ENCODE results near the gene VCL.

DNA sequence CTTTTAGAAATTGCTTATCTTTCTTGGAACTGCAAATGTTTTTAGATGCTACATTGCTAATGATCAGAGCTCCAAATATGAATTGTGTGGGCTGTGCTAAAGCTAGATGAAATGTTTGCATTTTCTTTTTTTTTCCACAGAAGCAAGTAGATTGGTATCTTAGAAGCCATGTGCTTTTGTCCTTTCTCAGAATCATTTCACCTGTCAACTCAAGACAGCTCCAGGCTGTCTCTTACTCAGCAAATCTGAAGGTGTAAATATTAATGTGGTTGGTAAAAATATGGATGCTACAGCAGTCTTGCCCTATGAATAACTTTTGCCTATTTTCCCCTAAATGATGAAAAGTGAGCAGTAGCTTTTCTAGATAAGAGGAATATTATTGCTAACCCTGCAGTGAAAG is 111.5 kb downstream of the VCL start:
- TF ChIP-seq, protein P1, sequence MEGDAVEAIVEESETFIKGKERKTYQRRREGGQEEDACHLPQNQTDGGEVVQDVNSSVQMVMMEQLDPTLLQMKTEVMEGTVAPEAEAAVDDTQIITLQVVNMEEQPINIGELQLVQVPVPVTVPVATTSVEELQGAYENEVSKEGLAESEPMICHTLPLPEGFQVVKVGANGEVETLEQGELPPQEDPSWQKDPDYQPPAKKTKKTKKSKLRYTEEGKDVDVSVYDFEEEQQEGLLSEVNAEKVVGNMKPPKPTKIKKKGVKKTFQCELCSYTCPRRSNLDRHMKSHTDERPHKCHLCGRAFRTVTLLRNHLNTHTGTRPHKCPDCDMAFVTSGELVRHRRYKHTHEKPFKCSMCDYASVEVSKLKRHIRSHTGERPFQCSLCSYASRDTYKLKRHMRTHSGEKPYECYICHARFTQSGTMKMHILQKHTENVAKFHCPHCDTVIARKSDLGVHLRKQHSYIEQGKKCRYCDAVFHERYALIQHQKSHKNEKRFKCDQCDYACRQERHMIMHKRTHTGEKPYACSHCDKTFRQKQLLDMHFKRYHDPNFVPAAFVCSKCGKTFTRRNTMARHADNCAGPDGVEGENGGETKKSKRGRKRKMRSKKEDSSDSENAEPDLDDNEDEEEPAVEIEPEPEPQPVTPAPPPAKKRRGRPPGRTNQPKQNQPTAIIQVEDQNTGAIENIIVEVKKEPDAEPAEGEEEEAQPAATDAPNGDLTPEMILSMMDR (IDR thresholded peaks at IDR 0.05; ENCODE audit: poor library complexity, severe bottlenecking) = no peak
- TF ChIP-seq, protein P2, sequence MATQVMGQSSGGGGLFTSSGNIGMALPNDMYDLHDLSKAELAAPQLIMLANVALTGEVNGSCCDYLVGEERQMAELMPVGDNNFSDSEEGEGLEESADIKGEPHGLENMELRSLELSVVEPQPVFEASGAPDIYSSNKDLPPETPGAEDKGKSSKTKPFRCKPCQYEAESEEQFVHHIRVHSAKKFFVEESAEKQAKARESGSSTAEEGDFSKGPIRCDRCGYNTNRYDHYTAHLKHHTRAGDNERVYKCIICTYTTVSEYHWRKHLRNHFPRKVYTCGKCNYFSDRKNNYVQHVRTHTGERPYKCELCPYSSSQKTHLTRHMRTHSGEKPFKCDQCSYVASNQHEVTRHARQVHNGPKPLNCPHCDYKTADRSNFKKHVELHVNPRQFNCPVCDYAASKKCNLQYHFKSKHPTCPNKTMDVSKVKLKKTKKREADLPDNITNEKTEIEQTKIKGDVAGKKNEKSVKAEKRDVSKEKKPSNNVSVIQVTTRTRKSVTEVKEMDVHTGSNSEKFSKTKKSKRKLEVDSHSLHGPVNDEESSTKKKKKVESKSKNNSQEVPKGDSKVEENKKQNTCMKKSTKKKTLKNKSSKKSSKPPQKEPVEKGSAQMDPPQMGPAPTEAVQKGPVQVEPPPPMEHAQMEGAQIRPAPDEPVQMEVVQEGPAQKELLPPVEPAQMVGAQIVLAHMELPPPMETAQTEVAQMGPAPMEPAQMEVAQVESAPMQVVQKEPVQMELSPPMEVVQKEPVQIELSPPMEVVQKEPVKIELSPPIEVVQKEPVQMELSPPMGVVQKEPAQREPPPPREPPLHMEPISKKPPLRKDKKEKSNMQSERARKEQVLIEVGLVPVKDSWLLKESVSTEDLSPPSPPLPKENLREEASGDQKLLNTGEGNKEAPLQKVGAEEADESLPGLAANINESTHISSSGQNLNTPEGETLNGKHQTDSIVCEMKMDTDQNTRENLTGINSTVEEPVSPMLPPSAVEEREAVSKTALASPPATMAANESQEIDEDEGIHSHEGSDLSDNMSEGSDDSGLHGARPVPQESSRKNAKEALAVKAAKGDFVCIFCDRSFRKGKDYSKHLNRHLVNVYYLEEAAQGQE (IDR thresholded peaks at IDR 0.05; ENCODE audit: borderline replicate concordance) = no peak
- TF ChIP-seq MXI1 (conservative IDR thresholded peaks at IDR 0.05; ENCODE audit: poor library complexity, severe bottlenecking) (peak; percentile 43), TAF1 (IDR thresholded peaks at IDR 0.05; ENCODE audit: low read depth) (no peak), EZH2 (IDR thresholded peaks at IDR 0.05; ENCODE audit: borderline replicate concordance, insufficient read depth, low read length, poor library complexity, severe bottlenecking) (no peak)
